Measurements from ENCODE around the gene AKAP4.

DNA sequence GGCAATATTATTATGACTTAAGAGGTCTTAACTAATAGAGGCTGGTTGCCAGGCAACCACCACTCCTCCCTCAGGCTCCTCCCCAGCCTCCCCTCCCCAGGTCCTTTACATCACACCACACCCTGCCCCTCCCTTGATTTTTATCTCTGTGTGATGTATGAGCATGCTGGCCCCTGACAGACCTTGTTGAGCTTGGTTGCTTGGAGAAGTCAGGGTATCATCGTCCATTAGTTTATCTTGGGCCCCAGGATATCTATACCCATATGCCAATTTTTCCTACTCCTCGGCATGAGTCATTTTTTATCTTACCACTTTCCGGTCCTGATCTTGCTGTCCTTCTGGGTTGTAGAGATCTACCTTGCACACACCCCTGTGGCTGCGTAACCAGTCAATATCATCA, 2.5 kb downstream of the AKAP4 start:
- no peak for TF ChIP-seq CTCF (IDR thresholded peaks at IDR 0.05 in 8 of 11, conservative IDR thresholded peaks at IDR 0.05 in 3 of 11)
- TF ChIP-seq POLR2A (IDR thresholded peaks at IDR 0.05) = no peak
- TF ChIP-seq POLR2AphosphoS5 (IDR thresholded peaks at IDR 0.05) = no peak

Data from spleen (tissue), 7 donors.